SK-N-SH treated with all-trans-retinoic acid at 6 μM for 48 hours (cell line): Measurements from ENCODE around the gene COL19A1.

ENCODE experiments used
- ATAC-seq: fragments of 200-7000 bp; cut with Tn5 transposase; 3 replicates; pipeline ENCODE4 v1.9.1; 2020; ENCODE audit warnings: mild to moderate bottlenecking, moderate library complexity
- ARNTL ChIP-seq: fragments of 450-650 bp; formaldehyde crosslinking; IDR thresholded peaks from 2 replicates; pipeline ENCODE4 v1.5.0; 2020; ENCODE audit warnings: low read depth, mild to moderate bottlenecking, moderate library complexity, borderline replicate concordance
- BACH2 ChIP-seq: fragments of 250-450 bp; sonication (Bioruptor Pico); IDR thresholded peaks from 2 replicates; pipeline ENCODE4 v1.9.0; 2021; ENCODE audit warnings: mild to moderate bottlenecking, borderline replicate concordance
- CREB5 ChIP-seq: fragments of 250-450 bp; sonication (Bioruptor Pico); IDR thresholded peaks from 2 replicates; pipeline ENCODE4 v1.5.1; 2020; ENCODE audit warnings: low read depth, mild to moderate bottlenecking, moderate library complexity
- CSDC2 ChIP-seq: fragments of 250-450 bp; sonication (Bioruptor Pico); IDR thresholded peaks from 2 replicates; pipeline ENCODE4 v1.5.0; 2020; ENCODE audit warnings: mild to moderate bottlenecking, moderate library complexity
- ESRRG ChIP-seq: fragments of 250-450 bp; sonication (Bioruptor Pico); IDR thresholded peaks from 2 replicates; pipeline ENCODE4 v1.6.1; 2021; ENCODE audit warnings: mild to moderate bottlenecking
- GLIS3 ChIP-seq: fragments of 250-450 bp; sonication (Bioruptor Pico); IDR thresholded peaks from 2 replicates; pipeline ENCODE4 v1.5.0; 2020; ENCODE audit warnings: mild to moderate bottlenecking, moderate library complexity
- ISL1 ChIP-seq: fragments of 250-450 bp; sonication (Bioruptor Pico); IDR thresholded peaks from 2 replicates; pipeline ENCODE4 v2.1.2; 2022; ENCODE audit warnings: mild to moderate bottlenecking, moderate library complexity
- OSR1 ChIP-seq: fragments of 250-450 bp; sonication (Bioruptor Pico); IDR thresholded peaks from 2 replicates; pipeline ENCODE4 v1.8.0; 2022; ENCODE audit warnings: moderate library complexity, mild to moderate bottlenecking, inconsistent platforms
- POU6F1 ChIP-seq: fragments of 250-450 bp; sonication (Bioruptor Pico); IDR thresholded peaks from 2 replicates; pipeline ENCODE4 v1.8.0; 2021; ENCODE audit warnings: low read depth, mild to moderate bottlenecking, moderate library complexity, borderline replicate concordance
- PPARA ChIP-seq: fragments of 250-450 bp; sonication (Bioruptor Pico); IDR thresholded peaks from 2 replicates; pipeline ENCODE4 v1.5.0; 2020; ENCODE audit warnings: mild to moderate bottlenecking, borderline replicate concordance
- RARB ChIP-seq: fragments of 250-450 bp; sonication (Bioruptor Pico); IDR thresholded peaks from 2 replicates; pipeline ENCODE4 v1.8.0; 2021; ENCODE audit warnings: mild to moderate bottlenecking, moderate library complexity
- SNAI2 ChIP-seq: fragments of 250-450 bp; sonication (Bioruptor Pico); IDR thresholded peaks from 2 replicates; pipeline ENCODE4 v1.5.0; 2020; ENCODE audit warnings: mild to moderate bottlenecking, moderate library complexity
- TCF4 ChIP-seq: fragments of 250-450 bp; sonication (Bioruptor Pico); IDR thresholded peaks from 2 replicates; pipeline ENCODE4 v1.8.0; 2021; ENCODE audit warnings: mild to moderate bottlenecking, moderate library complexity, borderline replicate concordance
- TOX ChIP-seq: fragments of 250-450 bp; sonication (Bioruptor Pico); IDR thresholded peaks from 2 replicates; pipeline ENCODE4 v1.8.0; 2021; ENCODE audit warnings: mild to moderate bottlenecking, moderate library complexity, borderline replicate concordance
- ZFP3 ChIP-seq: fragments of 250-450 bp; sonication (Bioruptor Pico); IDR thresholded peaks from 2 replicates; pipeline ENCODE4 v1.5.0; 2020; ENCODE audit warnings: mild to moderate bottlenecking, moderate library complexity
- ZFP30 ChIP-seq: fragments of 450-650 bp; formaldehyde crosslinking; IDR thresholded peaks from 2 replicates; pipeline ENCODE4 v1.5.0; 2022; ENCODE audit warnings: mild to moderate bottlenecking, moderate library complexity
- ZNF565 ChIP-seq: fragments of 450-650 bp; formaldehyde crosslinking; conservative IDR thresholded peaks from 2 replicates; pipeline ENCODE4 v1.5.0; 2020; ENCODE audit warnings: low read depth, mild to moderate bottlenecking, moderate library complexity
- ZNF70 ChIP-seq: fragments of 450-650 bp; formaldehyde crosslinking; IDR thresholded peaks from 2 replicates; pipeline ENCODE4 v1.5.0; 2020; ENCODE audit warnings: mild to moderate bottlenecking, moderate library complexity
- ZNF8 ChIP-seq: fragments of 450-650 bp; formaldehyde crosslinking; IDR thresholded peaks from 2 replicates; pipeline ENCODE4 v1.5.0; 2020; ENCODE audit warnings: mild to moderate bottlenecking, moderate library complexity
- TF ChIP-seq, protein P1 (sequence below): fragments of 250-450 bp; sonication (Bioruptor Pico); IDR thresholded peaks from 2 replicates; pipeline ENCODE4 v1.5.1; 2021; ENCODE audit warnings: mild to moderate bottlenecking, moderate library complexity
- TF ChIP-seq, protein P2 (sequence below): fragments of 250-450 bp; sonication (Bioruptor Pico); IDR thresholded peaks from 2 replicates; pipeline ENCODE4 v1.5.0; 2020; ENCODE audit warnings: mild to moderate bottlenecking, moderate library complexity

COL19A1 gene

GRCh38 chr6:70157086-70157485 lies 290.7 kb downstream of the COL19A1 start:
- TF ChIP-seq TCF4 (CRISPR knock-in tag) (no peak; the same call in 1 of the 2 replicates), ISL1 (CRISPR knock-in tag) (peak; percentile 82)
- no peak for ATAC-seq

GRCh38 chr6:70160276-70160675 lies 293.9 kb downstream of the COL19A1 start:
- ATAC-seq, result no peak
- TF ChIP-seq ZNF70 (CRISPR knock-in tag) (no peak), POU6F1 (CRISPR knock-in tag) (no peak), BACH2 (CRISPR knock-in tag) (no peak), OSR1 (CRISPR knock-in tag) (no peak), ZFP3 (CRISPR knock-in tag) (no peak), ZFP30 (CRISPR knock-in tag) (no peak)

DNA sequence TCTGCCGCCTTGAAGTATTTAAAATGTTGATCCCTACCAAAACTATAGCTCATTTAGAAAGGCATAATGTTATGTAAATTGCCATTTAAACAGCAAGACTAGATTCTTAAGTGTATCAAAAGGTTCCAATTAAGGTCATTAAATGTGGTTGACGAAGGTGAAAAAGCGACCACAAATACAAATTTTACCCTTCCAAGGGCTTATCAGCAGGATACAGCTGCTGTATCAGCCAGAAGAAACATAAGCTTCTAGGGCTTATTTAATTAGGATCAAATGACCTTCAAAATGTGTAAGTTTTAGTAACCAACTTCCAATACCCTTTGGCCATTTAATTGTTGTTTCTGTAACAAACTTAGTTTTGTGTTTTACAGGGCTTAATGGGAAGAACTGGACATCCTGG lies 296.6 kb downstream of the COL19A1 start:
- no peak for ATAC-seq
- TF ChIP-seq TOX (no peak), CSDC2 (CRISPR knock-in tag) (no peak), GLIS3 (no peak), ZNF8 (CRISPR knock-in tag) (no peak), POU6F1 (CRISPR knock-in tag) (no peak), BACH2 (CRISPR knock-in tag) (no peak), ARNTL (CRISPR knock-in tag) (no peak), PPARA (CRISPR knock-in tag) (no peak), OSR1 (CRISPR knock-in tag) (no peak), ISL1 (CRISPR knock-in tag) (no peak), RARB (CRISPR knock-in tag) (no peak), ZNF565 (CRISPR knock-in tag) (no peak), ZFP30 (CRISPR knock-in tag) (no peak), SNAI2 (CRISPR knock-in tag) (no peak)
- TF ChIP-seq, protein P1, sequence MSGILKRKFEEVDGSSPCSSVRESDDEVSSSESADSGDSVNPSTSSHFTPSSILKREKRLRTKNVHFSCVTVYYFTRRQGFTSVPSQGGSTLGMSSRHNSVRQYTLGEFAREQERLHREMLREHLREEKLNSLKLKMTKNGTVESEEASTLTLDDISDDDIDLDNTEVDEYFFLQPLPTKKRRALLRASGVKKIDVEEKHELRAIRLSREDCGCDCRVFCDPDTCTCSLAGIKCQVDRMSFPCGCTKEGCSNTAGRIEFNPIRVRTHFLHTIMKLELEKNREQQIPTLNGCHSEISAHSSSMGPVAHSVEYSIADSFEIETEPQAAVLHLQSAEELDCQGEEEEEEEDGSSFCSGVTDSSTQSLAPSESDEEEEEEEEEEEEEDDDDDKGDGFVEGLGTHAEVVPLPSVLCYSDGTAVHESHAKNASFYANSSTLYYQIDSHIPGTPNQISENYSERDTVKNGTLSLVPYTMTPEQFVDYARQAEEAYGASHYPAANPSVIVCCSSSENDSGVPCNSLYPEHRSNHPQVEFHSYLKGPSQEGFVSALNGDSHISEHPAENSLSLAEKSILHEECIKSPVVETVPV (CRISPR knock-in tag), result no peak

DNA sequence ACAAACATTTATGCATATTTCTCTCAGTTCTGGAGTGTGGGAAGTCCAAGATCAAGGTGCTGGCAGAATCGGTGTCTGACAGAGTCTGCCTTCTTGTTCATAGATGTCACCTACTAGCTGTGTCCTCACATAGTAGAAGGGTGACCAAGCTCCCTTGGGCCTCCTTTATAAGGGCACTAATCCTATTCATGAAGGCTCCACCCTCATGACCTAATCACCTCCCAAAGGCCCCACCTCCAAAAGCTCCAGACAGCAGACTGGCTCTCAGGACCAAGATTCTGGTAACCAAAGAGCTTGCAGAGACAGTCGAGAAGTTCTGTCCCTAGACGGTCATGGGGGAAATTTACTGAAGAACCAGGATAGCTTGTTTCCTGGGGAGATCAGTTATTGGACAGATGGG lies 297.4 kb downstream of the COL19A1 start:
- no peak for ATAC-seq
- TF ChIP-seq ISL1 (CRISPR knock-in tag), result no peak
- no peak for TF ChIP-seq POU6F1 (CRISPR knock-in tag)
- TF ChIP-seq ZNF8 (CRISPR knock-in tag), result no peak
- no peak for TF ChIP-seq TOX
- no peak for TF ChIP-seq CREB5 (CRISPR knock-in tag)
- TF ChIP-seq ZFP3 (CRISPR knock-in tag), result no peak
- no peak for TF ChIP-seq ZNF70 (CRISPR knock-in tag)
- no peak for TF ChIP-seq RARB (CRISPR knock-in tag)
- TF ChIP-seq TCF4 (CRISPR knock-in tag), result no peak
- TF ChIP-seq, protein P2, sequence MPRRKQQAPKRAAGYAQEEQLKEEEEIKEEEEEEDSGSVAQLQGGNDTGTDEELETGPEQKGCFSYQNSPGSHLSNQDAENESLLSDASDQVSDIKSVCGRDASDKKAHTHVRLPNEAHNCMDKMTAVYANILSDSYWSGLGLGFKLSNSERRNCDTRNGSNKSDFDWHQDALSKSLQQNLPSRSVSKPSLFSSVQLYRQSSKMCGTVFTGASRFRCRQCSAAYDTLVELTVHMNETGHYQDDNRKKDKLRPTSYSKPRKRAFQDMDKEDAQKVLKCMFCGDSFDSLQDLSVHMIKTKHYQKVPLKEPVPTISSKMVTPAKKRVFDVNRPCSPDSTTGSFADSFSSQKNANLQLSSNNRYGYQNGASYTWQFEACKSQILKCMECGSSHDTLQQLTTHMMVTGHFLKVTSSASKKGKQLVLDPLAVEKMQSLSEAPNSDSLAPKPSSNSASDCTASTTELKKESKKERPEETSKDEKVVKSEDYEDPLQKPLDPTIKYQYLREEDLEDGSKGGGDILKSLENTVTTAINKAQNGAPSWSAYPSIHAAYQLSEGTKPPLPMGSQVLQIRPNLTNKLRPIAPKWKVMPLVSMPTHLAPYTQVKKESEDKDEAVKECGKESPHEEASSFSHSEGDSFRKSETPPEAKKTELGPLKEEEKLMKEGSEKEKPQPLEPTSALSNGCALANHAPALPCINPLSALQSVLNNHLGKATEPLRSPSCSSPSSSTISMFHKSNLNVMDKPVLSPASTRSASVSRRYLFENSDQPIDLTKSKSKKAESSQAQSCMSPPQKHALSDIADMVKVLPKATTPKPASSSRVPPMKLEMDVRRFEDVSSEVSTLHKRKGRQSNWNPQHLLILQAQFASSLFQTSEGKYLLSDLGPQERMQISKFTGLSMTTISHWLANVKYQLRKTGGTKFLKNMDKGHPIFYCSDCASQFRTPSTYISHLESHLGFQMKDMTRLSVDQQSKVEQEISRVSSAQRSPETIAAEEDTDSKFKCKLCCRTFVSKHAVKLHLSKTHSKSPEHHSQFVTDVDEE, result no peak
- TF ChIP-seq CSDC2 (CRISPR knock-in tag), result no peak
- no peak for TF ChIP-seq PPARA (CRISPR knock-in tag)
- no peak for TF ChIP-seq OSR1 (CRISPR knock-in tag)
- no peak for TF ChIP-seq BACH2 (CRISPR knock-in tag)
- no peak for TF ChIP-seq ESRRG (CRISPR knock-in tag)
